ENCODE results near the gene DCAF6. TPM values are rescaled to one million over a fixed set of nuclear protein-coding genes. Genes with fewer than 3 reads are reported as not detected.

Gene DCAF6
- total RNA-seq, 1 donor from 2014 or later: 167 TPM

- intact Hi-C loops (cut with DNase I): no loop called here
- peak; percentile 81 for DNase-seq (ENCODE audit: low spot score)
These were observed 185.0 kb downstream of the DCAF6 start for GRCh38 chr1:168121401-168122011.

DNA sequence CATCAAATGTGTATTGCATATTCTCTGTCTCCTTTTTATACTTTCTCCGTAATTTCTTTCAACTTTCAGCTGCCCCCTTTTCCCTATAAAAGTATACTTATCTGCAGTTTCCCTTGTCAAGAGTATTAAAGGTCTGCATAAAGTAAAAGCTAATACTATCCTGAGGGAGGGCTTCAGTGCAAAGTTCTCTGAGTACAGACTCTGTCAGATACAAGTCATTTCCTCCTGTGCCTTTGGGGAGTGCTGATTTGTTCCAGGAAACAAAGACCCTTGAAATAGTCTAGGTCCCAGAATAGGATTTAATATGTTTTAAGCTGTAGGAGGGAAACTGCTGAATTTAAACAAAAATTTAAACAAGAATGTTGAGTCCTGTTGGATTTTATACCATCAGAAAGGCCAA is 188.6 kb downstream of the DCAF6 start:
- DNase-seq (ENCODE audit: low spot score): no peak
- intact Hi-C loops (cut with DNase I): no loop called here

Small RNA genes lying within 50 kb of the gene (microRNA-seq; reads per million reads assigned to microRNA genes)
- not detected for gene MIR1255B2

Other genes with a start within 250 kb of the DCAF6 start
- 35.7 TPM for gene MPZL1, start 214.7 kb upstream of the DCAF6 start, total RNA-seq
- gene ADCY10, start 22.5 kb upstream of the DCAF6 start, total RNA-seq: 0.97 TPM
- gene MPC2, start 389 bp downstream of the DCAF6 start, total RNA-seq: 211 TPM
- gene GPR161, start 200.2 kb downstream of the DCAF6 start, total RNA-seq: 3.0 TPM
- 30.4 TPM for gene TIPRL, start 242.3 kb downstream of the DCAF6 start, total RNA-seq